Activated naive CD4-positive, alpha-beta T cell treated with anti-CD3 and anti-CD28 coated beads, Interleukin-2, amount 10 ng/mL, durations not matched to agents 7 days and 5 days (primary cell): ENCODE data around the gene SMR3B.

ENCODE experiments used
- CTCF ChIA-PET: fragments of 350-600 bp; sonication (Branson Sonifier 250); formaldehyde crosslinking; loops from one replicate; lab custom pipeline; 2021; ENCODE audit warnings: antibody characterized with exemption; lab: Charles Lee
- DNase-seq: peaks from one replicate; pipeline ENCODE4 v3.0.0-alpha.2; 2020
- H3K27ac Mint-ChIP-seq: one replicate; pipeline ENCODE4 v1.8.0; 2021; ENCODE audit warnings: mild to moderate bottlenecking, moderate library complexity, mixed read lengths
- H3K27me3 Mint-ChIP-seq: one replicate; pipeline ENCODE4 v1.8.0; 2021; ENCODE audit warnings: mild to moderate bottlenecking, mixed read lengths
- H3K36me3 Mint-ChIP-seq: one replicate; pipeline ENCODE4 v1.8.0; 2021; ENCODE audit warnings: mixed read lengths
- H3K4me1 Mint-ChIP-seq: one replicate; pipeline ENCODE4 v1.8.0; 2021; ENCODE audit warnings: mixed read lengths
- H3K4me3 Mint-ChIP-seq: one replicate; pipeline ENCODE4 v1.8.0; 2021; ENCODE audit warnings: mild to moderate bottlenecking, moderate library complexity, mixed read lengths
- H3K9me3 Mint-ChIP-seq: one replicate; pipeline ENCODE4 v1.8.0; 2021; ENCODE audit warnings: mixed read lengths

The SMR3B gene

GRCh38 chr4:70382691-70383181 is at the start of gene SMR3B:
Gene SMR3B (plus strand): TSS chr4:70383131. CDS start chr4:70384511, 1,380 bp downstream.
- H3K4me1 Mint-ChIP-seq = no peaks in the 10 kb centered on the region
- DNase-seq = no peak
- H3K27me3 Mint-ChIP-seq = no peaks in the 10 kb centered on the region
- no peak within 1 kb of the TSS for H3K4me3 Mint-ChIP-seq
- CTCF ChIA-PET = no interaction called here
- no peaks in the 10 kb centered on the region for H3K9me3 Mint-ChIP-seq
- no peaks in the 10 kb centered on the region for H3K36me3 Mint-ChIP-seq
- no peak within 1 kb of the TSS for H3K27ac Mint-ChIP-seq

DNA sequence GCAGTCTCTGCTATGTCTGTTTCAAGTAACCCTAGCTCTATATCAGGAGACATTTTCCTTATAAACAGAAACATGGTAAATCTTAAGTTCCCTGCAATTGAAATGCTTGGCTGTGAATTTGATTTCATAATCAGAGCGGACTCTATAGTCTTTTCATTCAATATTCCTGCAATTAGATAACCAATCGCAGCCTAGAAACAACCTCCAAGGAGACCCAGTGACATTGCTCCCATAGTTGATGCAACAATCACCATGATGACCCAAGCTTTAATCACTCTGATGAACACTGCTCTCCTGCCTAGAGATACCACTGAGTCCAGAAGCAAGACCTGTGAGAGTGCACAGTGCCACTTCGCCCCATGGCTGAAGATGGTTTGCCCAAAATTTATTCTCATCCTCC is 48.2 kb upstream of the SMR3B start, which contains the start of gene CABS1:
Gene CABS1, plus strand, starts transcription at position 301 of the 400 bp plus-strand sequence. Its CDS starts 59 bp downstream, at position 360.
- Mint-ChIP-seq H3K36me3 (no peaks in the 10 kb centered on the region), H3K9me3 (no peaks in the 10 kb centered on the region), H3K4me1 (no peaks in the 10 kb centered on the region), H3K27me3 (no peaks in the 10 kb centered on the region), H3K27ac (no peak within 1 kb of the TSS), H3K4me3 (no peak within 1 kb of the TSS)
- DNase-seq = no peak
- CTCF ChIA-PET = no interaction called here

- CTCF ChIA-PET = no interaction called here
- no peak for DNase-seq
- H3K36me3 Mint-ChIP-seq = no peaks in the 10 kb centered on the region
Observed at GRCh38 chr4:70336043-70336442, 46.9 kb upstream of the SMR3B start.

DNA sequence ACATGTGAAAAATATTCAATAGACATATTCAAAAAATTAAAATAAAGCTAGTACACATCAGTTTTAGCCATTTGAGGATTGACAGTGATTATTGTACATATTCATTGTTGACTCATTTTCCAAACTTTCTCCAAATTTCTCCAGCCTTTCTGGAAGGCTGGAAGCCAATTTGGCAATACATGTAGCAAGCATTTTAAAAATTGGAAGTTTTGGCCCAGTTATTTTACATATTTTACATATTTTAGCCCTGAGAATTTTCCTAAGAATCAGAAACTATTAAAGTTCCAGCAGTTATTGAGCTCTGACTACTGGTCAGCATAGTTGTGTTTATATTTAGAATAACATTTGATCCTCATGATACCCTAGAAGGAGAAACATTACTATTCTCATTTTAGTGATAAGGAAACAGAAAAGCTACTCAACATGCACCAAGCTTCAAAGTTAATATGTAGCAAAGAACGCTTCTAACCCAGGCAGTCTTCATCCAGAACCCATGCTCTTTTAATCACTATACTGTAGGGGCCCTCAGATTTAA is 45.0 kb upstream of the SMR3B start:
- no peak for DNase-seq
- no peak overlapping the region for H3K4me3 Mint-ChIP-seq
- H3K4me1 Mint-ChIP-seq = no peaks in the 10 kb centered on the region

More at GRCh38 chr4:70336043-70336442, 46.9 kb upstream of the SMR3B start:
- no peaks in the 10 kb centered on the region for H3K27me3 Mint-ChIP-seq
- no peaks in the 10 kb centered on the region for H3K4me1 Mint-ChIP-seq
- H3K27ac Mint-ChIP-seq = no peak overlapping the region
- no peaks in the 10 kb centered on the region for H3K9me3 Mint-ChIP-seq
- H3K4me3 Mint-ChIP-seq = no peak overlapping the region

GRCh38 chr4:70356185-70356584 is 26.7 kb upstream of the SMR3B start:
- Mint-ChIP-seq H3K4me3 (no peak overlapping the region), H3K9me3 (no peaks in the 10 kb centered on the region), H3K36me3 (no peaks in the 10 kb centered on the region), H3K27me3 (no peaks in the 10 kb centered on the region), H3K4me1 (no peaks in the 10 kb centered on the region), H3K27ac (no peak overlapping the region)
- CTCF ChIA-PET = no interaction called here
- no peak for DNase-seq

More for the DNA sequence above, 45.0 kb upstream of the SMR3B start:
- Mint-ChIP-seq H3K27ac (no peak overlapping the region), H3K36me3 (no peaks in the 10 kb centered on the region), H3K9me3 (no peaks in the 10 kb centered on the region), H3K27me3 (no peaks in the 10 kb centered on the region)
- CTCF ChIA-PET = no interaction called here

GRCh38 chr4:70359115-70359661 is 23.7 kb upstream of the SMR3B start:
- Mint-ChIP-seq H3K27ac (no peak overlapping the region), H3K4me1 (no peaks in the 10 kb centered on the region), H3K36me3 (no peaks in the 10 kb centered on the region), H3K9me3 (no peaks in the 10 kb centered on the region), H3K4me3 (no peak overlapping the region), H3K27me3 (no peaks in the 10 kb centered on the region)
- DNase-seq = no peak
- CTCF ChIA-PET = no interaction called here

GRCh38 chr4:70360460-70360859 is 22.5 kb upstream of the SMR3B start, which contains the start of gene SMR3A:
Gene SMR3A (plus strand): TSS chr4:70360760. CDS start chr4:70362116, 1,356 bp downstream.
- Mint-ChIP-seq H3K36me3 (no peaks in the 10 kb centered on the region), H3K4me1 (no peaks in the 10 kb centered on the region), H3K4me3 (no peak within 1 kb of the TSS), H3K9me3 (no peaks in the 10 kb centered on the region), H3K27ac (no peak within 1 kb of the TSS), H3K27me3 (no peaks in the 10 kb centered on the region)
- CTCF ChIA-PET = no interaction called here
- DNase-seq = no peak

DNA sequence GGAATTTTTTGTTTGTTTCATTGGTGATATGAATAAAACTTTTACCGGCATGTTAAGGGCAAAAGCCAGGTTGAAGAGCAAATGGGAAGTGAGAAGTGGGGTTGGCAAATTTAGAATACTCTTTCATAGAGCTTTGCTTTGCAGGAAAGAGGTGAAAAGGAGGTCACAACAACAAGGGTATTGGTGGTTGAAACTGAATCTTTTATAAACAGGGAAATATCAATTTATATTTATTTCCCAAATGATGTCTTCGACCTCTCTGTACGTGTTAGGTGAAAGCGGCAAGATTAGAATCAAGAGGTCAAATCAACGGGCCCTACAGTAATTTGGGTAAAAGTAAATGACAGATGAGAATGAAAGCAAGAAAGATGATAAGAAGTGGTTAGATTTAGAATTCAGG is 18.9 kb upstream of the SMR3B start:
- Mint-ChIP-seq H3K9me3 (no peaks in the 10 kb centered on the region), H3K27ac (no peak overlapping the region), H3K4me1 (no peaks in the 10 kb centered on the region), H3K27me3 (no peaks in the 10 kb centered on the region), H3K36me3 (no peaks in the 10 kb centered on the region), H3K4me3 (no peak overlapping the region)
- CTCF ChIA-PET = no interaction called here
- no peak for DNase-seq

DNA sequence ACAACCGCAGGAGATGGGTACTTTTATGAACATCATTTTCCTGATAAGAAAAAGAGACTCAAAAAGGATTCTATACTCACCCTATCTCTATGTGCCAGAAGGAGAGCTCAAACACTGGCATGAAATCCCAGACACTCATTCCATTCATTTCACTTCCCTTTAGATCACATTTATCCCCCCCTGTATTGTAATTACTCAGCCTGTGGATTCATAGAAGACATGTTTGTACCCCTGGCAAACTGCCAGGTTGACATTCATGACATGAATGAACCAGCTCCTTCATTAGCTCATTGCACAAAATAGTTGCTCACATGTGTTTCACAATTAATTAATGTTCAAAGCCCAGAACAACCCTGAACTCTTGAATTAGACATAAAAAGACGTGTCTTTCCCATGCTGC is 17.5 kb upstream of the SMR3B start:
- no peaks in the 10 kb centered on the region for H3K4me1 Mint-ChIP-seq
- CTCF ChIA-PET = no interaction called here
- no peak overlapping the region for H3K4me3 Mint-ChIP-seq
- no peak overlapping the region for H3K27ac Mint-ChIP-seq
- no peaks in the 10 kb centered on the region for H3K36me3 Mint-ChIP-seq
- DNase-seq = no peak
- no peaks in the 10 kb centered on the region for H3K27me3 Mint-ChIP-seq
- no peaks in the 10 kb centered on the region for H3K9me3 Mint-ChIP-seq

- H3K4me3 Mint-ChIP-seq = no peak overlapping the region
- no peaks in the 10 kb centered on the region for H3K4me1 Mint-ChIP-seq
- CTCF ChIA-PET = no interaction called here
- H3K36me3 Mint-ChIP-seq = no peaks in the 10 kb centered on the region
- H3K9me3 Mint-ChIP-seq = no peaks in the 10 kb centered on the region
- no peaks in the 10 kb centered on the region for H3K27me3 Mint-ChIP-seq
- H3K27ac Mint-ChIP-seq = no peak overlapping the region
- no peak for DNase-seq
Observed at GRCh38 chr4:70367813-70368212, 15.1 kb upstream of the SMR3B start.

DNA sequence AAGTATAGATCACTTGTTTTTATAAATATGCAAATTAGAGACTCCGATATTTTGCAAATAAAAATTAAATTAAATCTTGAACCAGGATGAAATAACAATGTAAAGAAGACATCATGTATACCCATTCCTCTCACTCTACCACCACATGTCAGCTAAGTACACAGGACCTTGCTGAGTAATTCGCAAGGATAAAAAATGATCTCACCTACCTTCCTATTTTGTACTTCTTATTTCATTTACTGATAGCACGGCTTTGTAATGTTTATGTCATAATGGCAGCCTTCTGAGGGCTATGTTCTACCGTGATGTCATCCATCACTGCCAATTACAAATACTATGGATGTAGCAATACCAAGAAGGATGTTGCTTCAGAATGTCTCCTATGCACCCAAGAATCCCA is 10.9 kb upstream of the SMR3B start:
- H3K9me3 Mint-ChIP-seq = no peaks in the 10 kb centered on the region
- no peaks in the 10 kb centered on the region for H3K36me3 Mint-ChIP-seq
- CTCF ChIA-PET = no interaction called here
- H3K4me1 Mint-ChIP-seq = no peaks in the 10 kb centered on the region
- H3K27ac Mint-ChIP-seq = no peak overlapping the region
- DNase-seq = no peak
- H3K4me3 Mint-ChIP-seq = no peak overlapping the region
- H3K27me3 Mint-ChIP-seq = no peaks in the 10 kb centered on the region

DNA sequence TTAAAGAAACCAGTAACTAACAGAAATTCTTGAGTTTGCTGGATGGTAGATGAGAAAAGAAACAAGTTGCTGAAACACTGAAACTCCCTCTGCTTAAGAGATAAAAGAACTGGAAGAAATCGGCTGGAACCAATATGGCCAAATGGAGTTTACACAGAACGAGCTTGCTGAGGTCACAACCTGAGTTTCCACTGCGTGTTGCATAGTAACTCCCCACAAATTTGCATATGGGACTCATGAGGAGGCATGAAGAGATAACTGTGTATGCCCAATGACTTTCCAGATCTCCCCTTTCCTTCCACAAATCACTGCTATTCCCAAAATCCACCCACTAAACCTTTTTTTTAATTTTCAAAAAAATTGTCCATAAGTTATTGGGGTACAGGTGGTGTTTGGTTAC is 10.2 kb upstream of the SMR3B start:
- Mint-ChIP-seq H3K4me1 (no peaks in the 10 kb centered on the region), H3K4me3 (no peak overlapping the region), H3K27ac (no peak overlapping the region), H3K27me3 (no peaks in the 10 kb centered on the region), H3K9me3 (no peaks in the 10 kb centered on the region), H3K36me3 (no peaks in the 10 kb centered on the region)
- DNase-seq = no peak
- CTCF ChIA-PET = no interaction called here

DNA sequence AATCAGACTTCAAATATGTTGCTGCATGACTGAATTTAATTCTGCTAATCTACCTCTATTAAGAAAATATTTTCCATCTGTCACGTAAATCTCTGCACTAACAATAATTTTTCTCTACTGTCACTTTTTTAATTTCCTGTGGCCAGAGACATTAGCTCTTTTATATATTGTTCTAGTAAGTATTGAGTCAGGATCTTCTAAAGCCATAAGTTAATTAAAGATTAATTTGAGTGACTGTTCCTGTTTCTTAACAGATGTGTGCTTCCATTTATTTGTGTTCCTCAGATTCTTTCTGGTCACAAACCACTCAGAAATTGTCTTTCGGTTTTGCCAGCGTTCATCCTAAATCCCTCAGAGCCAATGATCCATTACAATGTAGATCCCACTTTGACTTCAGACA is 2.4 kb upstream of the SMR3B start:
- CTCF ChIA-PET = no interaction called here
- Mint-ChIP-seq H3K27ac (no peak overlapping the region), H3K36me3 (no peaks in the 10 kb centered on the region), H3K9me3 (no peaks in the 10 kb centered on the region), H3K4me3 (no peak overlapping the region), H3K27me3 (no peaks in the 10 kb centered on the region), H3K4me1 (no peaks in the 10 kb centered on the region)
- DNase-seq = no peak

- Mint-ChIP-seq H3K36me3 (no peaks in the 10 kb centered on the region), H3K9me3 (no peaks in the 10 kb centered on the region), H3K27ac (no peak overlapping the region), H3K27me3 (no peaks in the 10 kb centered on the region), H3K4me3 (no peak overlapping the region), H3K4me1 (no peaks in the 10 kb centered on the region)
- CTCF ChIA-PET = no interaction called here
- no peak for DNase-seq
Observed at GRCh38 chr4:70392057-70392776, 9.3 kb downstream of the SMR3B start.

DNA sequence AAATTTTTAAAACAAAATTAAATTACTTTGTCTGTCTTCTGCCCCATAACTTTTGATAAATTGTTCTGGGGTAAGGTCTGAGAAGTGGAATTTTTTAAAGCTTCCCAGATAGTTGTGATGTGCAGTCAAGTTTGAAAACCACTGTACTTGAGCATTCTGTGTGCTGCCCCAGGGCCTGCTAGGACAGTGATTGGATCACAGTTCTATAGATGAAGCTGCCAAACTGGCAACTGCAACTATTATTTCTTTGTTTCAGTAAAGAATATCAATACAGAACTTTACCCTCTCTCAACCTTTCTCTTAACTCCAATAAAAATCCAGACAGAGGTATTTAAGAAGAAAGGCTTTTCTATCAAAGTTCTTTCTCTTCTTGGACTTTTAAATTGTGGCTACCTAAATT is 14.6 kb downstream of the SMR3B start, which contains the start of gene OPRPN:
Gene OPRPN, plus strand, starts transcription at position 361 of the 400 bp plus-strand sequence. CDS start 1,346 bp downstream, outside the sequence.
- CTCF ChIA-PET = no interaction called here
- DNase-seq = no peak
- H3K27ac Mint-ChIP-seq = no peak within 1 kb of the TSS
- H3K4me3 Mint-ChIP-seq = no peak within 1 kb of the TSS
- H3K9me3 Mint-ChIP-seq = no peaks in the 10 kb centered on the region
- no peaks in the 10 kb centered on the region for H3K4me1 Mint-ChIP-seq
- H3K36me3 Mint-ChIP-seq = no peaks in the 10 kb centered on the region
- H3K27me3 Mint-ChIP-seq = no peaks in the 10 kb centered on the region
